Psoas muscle (tissue), 8 donors: Measurements from ENCODE around the gene CMTM1. TPM values are rescaled to one million over a fixed set of nuclear protein-coding genes. Genes with fewer than 3 reads are reported as not detected.

Experiments
- ATAC-seq, 4 donors: fragments of 200-7000 bp; cut with Tn5 transposase; one replicate each; pipeline ENCODE4 v1.9.1; 2020; ENCODE audit warnings: moderate library complexity in 3 of 4, mild to moderate bottlenecking in 2 of 4
- DNase-seq, 2 donors: peaks; one replicate each; pipeline ENCODE4 v3.0.0-alpha.2; 2020
- H3K27ac ChIP-seq: fragments of 200-600 bp; one replicate; pipeline ENCODE4 v1.8.0; 2022
- H3K27me3 ChIP-seq, 3 donors: fragments of 200-600 bp in 1 of 3; one replicate each; pipeline versions ENCODE4 v1.6.1 to v1.8.0; 2013 to 2022; ENCODE audit warnings: low read length in 2 of 3, mild to moderate bottlenecking in 2 of 3, moderate library complexity in 1 of 3; ENCODE audit not compliant: insufficient read depth in 3 of 3
- H3K36me3 ChIP-seq, 2 donors: fragments of 200-600 bp in 1 of 2; one replicate each; pipeline versions ENCODE4 v1.6.1 to v1.8.0; 2013 to 2022; ENCODE audit warnings: low read depth in 1 of 2, mild to moderate bottlenecking in 1 of 2, moderate library complexity in 1 of 2; ENCODE audit not compliant: insufficient read depth in 1 of 2
- H3K4me1 ChIP-seq: fragments of 200-600 bp; one replicate; pipeline ENCODE4 v1.8.0; 2022
- H3K4me3 ChIP-seq: fragments of 200-600 bp; one replicate; pipeline ENCODE4 v1.8.0; 2022; ENCODE audit warnings: mild to moderate bottlenecking
- H3K9me3 ChIP-seq: fragments of 200-600 bp; one replicate; pipeline ENCODE4 v1.8.0; 2022
- WGBS, 3 donors: extraction: QIAGEN DNeasy Blood & Tissue Kit; methylation state at CpG; one replicate each; pipeline versions ENCODE4 v1.1.6 to v1.1.7; 2013; 5-methylcytosine and 5-hydroxymethylcytosine counted together
- intact Hi-C, 2 donors: fragments of 100-400 bp; cut with DNase I; formaldehyde crosslinking; loops; one replicate each; pipeline versions ENCODE4 v1.11.0 to v1.14.2; 2022
- polyA plus RNA-seq, 3 donors: library from polyadenylated mRNA; stranded (reverse); fragments of 200-250 nt; gene quantifications; one replicate each; pipeline ENCODE4 v1.2.3, GENCODE V29; 2013
- total RNA-seq, 4 donors: library from RNA; stranded (reverse); fragmentation: NEBNext Ultra II Directional in 2 of 4; extraction: Animal tissue kit (Norgen Biotek cat#: 25700) in 2 of 4; gene quantifications; one replicate each; pipeline versions ENCODE4 v1.2.1 to v1.2.4, GENCODE V29; 2021 to 2023
- TF ChIP-seq, protein P1 (sequence below): fragments of 200-600 bp; IDR thresholded peaks from one replicate; pipeline ENCODE4 v1.8.0; 2022; ENCODE audit warnings: antibody characterized with exemption
- donor health status: healthy with polysubstance abuse.
- donor health status: DM: no; HTN: no; CAD: no; lungs with moderate emphysema.
- donor health status: Bipolar disorder and iron deficiency.
- donor health status: healthy.
- donor health status: DM: yes; HTN: yes; CAD: no.
- donor health status: DM: no; HTN: no; CAD: no.
- donor health status: DM: no; HTN: no; CAD: no.
- donor health status: DM: yes; HTN: yes; CAD: no.

The CMTM1 gene
- total and polyA plus RNA-seq, 7 donors: 0.04 to 1.1 (median 0.50) TPM; not detected in 3

DNA sequence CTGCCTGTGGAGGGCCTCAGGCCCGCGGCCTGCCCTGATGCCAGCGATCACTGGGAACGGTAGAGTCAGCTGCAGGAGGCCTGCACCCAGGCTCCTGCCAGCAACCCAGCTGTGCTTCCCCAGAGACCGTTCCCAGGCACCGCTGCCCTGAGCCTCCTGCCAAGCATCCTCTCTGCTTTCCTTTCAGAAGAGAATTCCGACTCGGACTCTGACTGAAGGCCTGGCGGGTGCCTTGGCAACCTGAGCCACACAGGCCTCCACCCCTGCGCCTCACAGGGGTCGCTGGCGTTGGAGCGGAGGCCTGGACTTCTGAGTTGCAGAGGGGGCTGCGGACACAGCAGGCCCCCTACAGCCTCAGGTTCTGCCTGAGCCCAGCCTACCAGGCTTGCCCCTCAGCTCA lies 46.2 kb downstream of the CMTM1 start:
- Histone ChIP-seq H3K4me1 (peaks cover 3% of the 10 kb centered on the region), H3K27me3 (no peaks in the 10 kb centered on the region), H3K36me3 (peaks cover 0 to 44% of the 10 kb centered on the region in 2 donors), H3K4me3 (no peak overlapping the region), H3K27ac (no peak overlapping the region), H3K9me3 (no peaks in the 10 kb centered on the region)
- TF ChIP-seq, protein P1, sequence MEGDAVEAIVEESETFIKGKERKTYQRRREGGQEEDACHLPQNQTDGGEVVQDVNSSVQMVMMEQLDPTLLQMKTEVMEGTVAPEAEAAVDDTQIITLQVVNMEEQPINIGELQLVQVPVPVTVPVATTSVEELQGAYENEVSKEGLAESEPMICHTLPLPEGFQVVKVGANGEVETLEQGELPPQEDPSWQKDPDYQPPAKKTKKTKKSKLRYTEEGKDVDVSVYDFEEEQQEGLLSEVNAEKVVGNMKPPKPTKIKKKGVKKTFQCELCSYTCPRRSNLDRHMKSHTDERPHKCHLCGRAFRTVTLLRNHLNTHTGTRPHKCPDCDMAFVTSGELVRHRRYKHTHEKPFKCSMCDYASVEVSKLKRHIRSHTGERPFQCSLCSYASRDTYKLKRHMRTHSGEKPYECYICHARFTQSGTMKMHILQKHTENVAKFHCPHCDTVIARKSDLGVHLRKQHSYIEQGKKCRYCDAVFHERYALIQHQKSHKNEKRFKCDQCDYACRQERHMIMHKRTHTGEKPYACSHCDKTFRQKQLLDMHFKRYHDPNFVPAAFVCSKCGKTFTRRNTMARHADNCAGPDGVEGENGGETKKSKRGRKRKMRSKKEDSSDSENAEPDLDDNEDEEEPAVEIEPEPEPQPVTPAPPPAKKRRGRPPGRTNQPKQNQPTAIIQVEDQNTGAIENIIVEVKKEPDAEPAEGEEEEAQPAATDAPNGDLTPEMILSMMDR: no peak
- no peak for ATAC-seq
- WGBS, 3 donors: 57 to 70% (median 63%) methylated on average over 14 of the region's 14 CpGs
- no peak for DNase-seq
- intact Hi-C loops: loop anchor here in 1 of 2 donors (10.0 kb wide), 1 partner anchor 82 kb away; the partner anchor contains the start of gene CMTM4

DNA sequence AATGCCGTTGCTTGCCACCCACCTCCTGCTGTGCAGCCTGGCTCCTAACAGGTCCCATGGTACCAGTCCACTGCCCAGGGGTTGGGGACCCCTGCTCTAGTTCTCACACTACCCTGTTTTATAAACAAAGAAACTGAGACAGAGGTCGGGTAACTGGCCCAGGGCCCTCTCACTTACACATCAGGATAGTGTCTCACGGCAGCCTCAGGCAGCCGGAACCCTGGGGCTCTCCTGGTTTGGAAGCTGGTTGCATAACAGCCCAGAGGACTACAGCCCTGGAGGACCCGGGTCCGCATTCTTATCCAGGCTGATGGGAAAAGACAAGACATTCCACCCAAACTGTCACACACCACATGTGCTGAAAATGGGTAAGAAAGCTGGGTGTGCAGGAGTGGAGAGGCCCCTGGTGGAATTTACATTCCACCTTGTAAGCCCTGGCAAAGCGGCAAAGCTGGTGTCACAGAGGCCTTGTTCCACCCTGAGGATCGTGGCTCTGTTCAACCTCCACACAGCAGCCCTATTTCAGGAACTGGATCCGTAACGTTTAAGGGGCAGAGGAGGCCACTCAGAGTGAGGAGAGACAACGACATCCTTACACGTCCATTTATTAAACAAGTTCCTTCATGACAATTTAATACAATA lies 48.0 kb downstream of the CMTM1 start:
- H3K9me3 ChIP-seq: no peaks in the 10 kb centered on the region
- WGBS, 3 donors: 83 to 91% (median 83%) methylated on average over 12 of the region's 12 CpGs
- no peak overlapping the region for H3K27ac ChIP-seq
- DNase-seq: no peak
- intact Hi-C loops: loop anchor here in 1 of 2 donors (10.0 kb wide), 1 partner anchor 81 kb away; the partner anchor contains the start of gene CMTM4
- no peaks in the 10 kb centered on the region for H3K27me3 ChIP-seq
- H3K36me3 ChIP-seq: peaks cover 0 to 44% of the 10 kb centered on the region in 2 donors
- TF ChIP-seq, protein P1: no peak
- peaks cover 19% of the 10 kb centered on the region for H3K4me1 ChIP-seq
- no peak for ATAC-seq
- no peak overlapping the region for H3K4me3 ChIP-seq

DNA sequence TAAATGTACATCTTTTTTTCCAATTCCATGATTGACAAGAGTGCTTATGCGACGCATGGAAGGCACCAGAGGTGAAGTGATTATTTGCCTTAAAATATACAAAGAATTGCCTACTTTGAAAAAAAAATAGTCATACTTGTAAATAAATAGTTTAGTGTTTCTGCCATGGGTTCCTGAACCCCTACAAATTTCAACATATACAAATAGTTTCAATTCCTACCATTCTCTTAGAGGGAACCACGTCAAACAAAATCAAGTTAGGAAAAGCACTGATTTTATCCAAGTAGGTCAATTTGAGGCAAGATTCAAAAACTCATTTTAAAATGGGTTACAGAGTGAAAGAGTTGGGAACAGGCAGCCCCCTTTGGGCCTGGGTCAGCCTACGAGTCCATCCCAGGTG lies 49.9 kb downstream of the CMTM1 start:
- no peaks in the 10 kb centered on the region for H3K27me3 ChIP-seq
- WGBS, 3 donors: 94 to 96% (median 95%) methylated on average over 4 of the region's 4 CpGs
- H3K27ac ChIP-seq: no peak overlapping the region
- TF ChIP-seq, protein P1: no peak
- intact Hi-C loops: loop anchor here in 1 of 2 donors (10.0 kb wide), 1 partner anchor 79 kb away; the partner anchor contains the start of gene CMTM4
- H3K9me3 ChIP-seq: no peaks in the 10 kb centered on the region
- peaks cover 29% of the 10 kb centered on the region for H3K4me1 ChIP-seq
- DNase-seq: no peak
- no peak for ATAC-seq
- H3K36me3 ChIP-seq: peaks cover 0 to 34% of the 10 kb centered on the region in 2 donors
- H3K4me3 ChIP-seq: no peak overlapping the region

DNA sequence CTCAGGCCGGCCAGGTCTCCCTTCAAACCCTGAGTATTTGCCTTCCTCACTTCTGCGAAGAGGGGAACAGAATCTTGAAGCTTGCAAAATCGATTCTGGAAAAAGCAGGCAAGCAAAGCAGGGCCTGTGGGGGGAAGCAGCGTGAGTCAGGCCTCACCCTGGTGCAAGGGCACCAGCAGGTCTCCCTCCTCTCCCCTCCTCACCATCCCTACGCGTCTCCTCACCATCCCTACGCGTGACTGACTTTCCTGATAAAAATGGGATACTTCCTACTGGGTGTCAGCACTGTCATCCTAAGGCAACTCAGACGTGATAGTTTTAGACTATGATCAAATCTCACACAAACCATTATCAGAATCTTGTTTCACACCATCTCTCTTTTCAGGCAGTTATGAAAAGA lies 50.4 kb downstream of the CMTM1 start:
- intact Hi-C loops: loop anchor here in 1 of 2 donors (10.0 kb wide), 1 partner anchor 78 kb away; the partner anchor contains the start of gene CMTM4
- ATAC-seq (no peak), DNase-seq (no peak)
- no peaks in the 10 kb centered on the region for H3K27me3 ChIP-seq
- H3K4me1 ChIP-seq: peaks cover 29% of the 10 kb centered on the region
- TF ChIP-seq, protein P1: no peak
- H3K4me3 ChIP-seq: no peak overlapping the region
- no peak overlapping the region for H3K27ac ChIP-seq
- peaks cover 0 to 36% of the 10 kb centered on the region in 2 donors for H3K36me3 ChIP-seq
- H3K9me3 ChIP-seq: no peaks in the 10 kb centered on the region
- WGBS, 3 donors: 76 to 84% (median 78%) methylated on average over 9 of the region's 9 CpGs
